Measurements from ENCODE around the gene NNAT. TPM values are rescaled to one million over a fixed set of nuclear protein-coding genes. Genes with fewer than 3 reads are reported as not detected.
"Not testable (repeated sequence)": the region's sequence is repeated elsewhere in the genome, so short reads cannot be mapped to it uniquely, and the experiment has no call there.

Gene NNAT
- total and polyA plus RNA-seq, 4 experiments from 2014 or later: not detected

DNA sequence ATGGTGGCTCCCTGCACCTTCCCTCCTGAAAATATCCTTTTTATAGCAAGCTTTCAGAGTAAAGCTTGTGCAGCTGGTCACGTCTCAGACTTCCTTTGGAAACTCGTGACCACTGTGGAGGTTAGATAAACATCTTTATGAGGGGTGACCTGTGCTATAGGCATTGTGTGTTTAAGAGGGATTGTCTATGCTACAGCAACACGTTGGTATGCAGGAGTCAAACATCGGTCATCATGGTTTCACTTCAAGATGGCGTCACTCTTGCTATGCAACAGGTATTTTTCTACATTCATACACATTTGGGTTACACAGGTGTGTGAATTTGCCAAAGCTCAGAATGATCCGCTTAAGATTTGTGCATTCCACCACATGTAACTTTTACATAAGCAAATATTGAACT is 21.2 kb downstream of the NNAT start:
- intact Hi-C loops (cut with micrococcal nuclease): no loop called here
- POLR2A ChIA-PET (ENCODE audit: partially characterized antibody): interaction anchor here (0.7 to 1.9 kb wide), 2 partner anchors 14 to 1369 kb away, joined by 4 to 5 read pairs; partner anchors contain the start of gene BLCAP

DNA sequence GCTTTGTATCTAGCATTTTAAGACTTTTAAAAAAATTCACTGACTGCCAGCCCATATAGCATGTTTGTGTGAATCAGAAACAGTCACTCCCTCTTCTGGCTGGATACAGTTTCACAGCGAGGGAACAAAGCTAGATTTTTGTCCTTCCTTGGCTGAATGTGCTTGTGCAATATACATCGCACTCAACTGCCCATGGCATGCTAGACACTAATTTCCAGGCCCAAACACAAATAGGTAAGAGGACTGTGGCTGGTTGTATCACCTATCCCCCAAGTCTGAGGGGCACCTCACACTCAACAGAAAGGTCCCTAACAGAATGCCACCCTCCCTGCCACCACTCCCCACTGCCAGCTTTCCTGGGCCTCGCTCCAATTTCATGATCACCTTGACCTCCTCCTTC is 22.8 kb downstream of the NNAT start:
- Histone ChIP-seq H3K27ac (ENCODE audit: low read depth, low read length) (no peak overlapping the region), H3K4me3 (ENCODE audit: low read length in 2 of 2) (no peak overlapping the region), H3K27me3 (ENCODE audit: insufficient read depth, low read length) (no peaks in the 10 kb centered on the region), H3K9me3 (ENCODE audit: control insufficient read depth in 1 of 2, low read length in 2 of 2) (no peaks in the 10 kb centered on the region), H3K36me3 (ENCODE audit: insufficient read depth, low read length) (no peaks in the 10 kb centered on the region), H3K4me1 (ENCODE audit: insufficient read depth, low read length) (no peaks in the 10 kb centered on the region)
- intact Hi-C loops (cut with micrococcal nuclease): no loop called here
- H3K4me3 Mint-ChIP-seq: no peak overlapping the region
- no peaks in the 10 kb centered on the region for H3K4me1 Mint-ChIP-seq
- DNase-seq: no peak
- H3K36me3 Mint-ChIP-seq: no peaks in the 10 kb centered on the region
- CTCF ChIA-PET (ENCODE audit: partially characterized antibody): no interaction called here
- POLR2A ChIA-PET (ENCODE audit: partially characterized antibody): interaction anchor here (1.9 kb wide), 1 partner anchor 16 kb away, joined by 5 read pairs; the partner anchor contains the start of gene BLCAP
- H3K9me3 Mint-ChIP-seq: no peaks in the 10 kb centered on the region
- peaks cover 2 to 5% of the 10 kb centered on the region in 2 donors for H3K27me3 Mint-ChIP-seq
- no peak overlapping the region for H3K27ac Mint-ChIP-seq

More for the DNA sequence above, 21.2 kb downstream of the NNAT start:
- Histone ChIP-seq H3K27me3 (ENCODE audit: insufficient read depth, low read length) (no peaks in the 10 kb centered on the region), H3K36me3 (ENCODE audit: insufficient read depth, low read length) (no peaks in the 10 kb centered on the region), H3K27ac (ENCODE audit: low read depth, low read length) (no peak overlapping the region), H3K4me3 (ENCODE audit: low read length in 2 of 2) (no peak overlapping the region), H3K4me1 (ENCODE audit: insufficient read depth, low read length) (no peaks in the 10 kb centered on the region), H3K9me3 (ENCODE audit: control insufficient read depth in 1 of 2, low read length in 2 of 2) (no peaks in the 10 kb centered on the region)
- DNase-seq: no peak
- H3K27me3 Mint-ChIP-seq: peaks cover 4 to 10% of the 10 kb centered on the region in 2 donors
- CTCF ChIA-PET (ENCODE audit: partially characterized antibody): interaction anchor here (1.4 to 1.6 kb wide), 2 partner anchors 350 to 352 kb away, joined by 3 to 7 read pairs; no protein-coding TSS in a partner anchor
- H3K4me3 Mint-ChIP-seq: no peak overlapping the region
- no peaks in the 10 kb centered on the region for H3K9me3 Mint-ChIP-seq
- no peaks in the 10 kb centered on the region for H3K4me1 Mint-ChIP-seq
- H3K27ac Mint-ChIP-seq: no peak overlapping the region
- H3K36me3 Mint-ChIP-seq: no peaks in the 10 kb centered on the region

DNA sequence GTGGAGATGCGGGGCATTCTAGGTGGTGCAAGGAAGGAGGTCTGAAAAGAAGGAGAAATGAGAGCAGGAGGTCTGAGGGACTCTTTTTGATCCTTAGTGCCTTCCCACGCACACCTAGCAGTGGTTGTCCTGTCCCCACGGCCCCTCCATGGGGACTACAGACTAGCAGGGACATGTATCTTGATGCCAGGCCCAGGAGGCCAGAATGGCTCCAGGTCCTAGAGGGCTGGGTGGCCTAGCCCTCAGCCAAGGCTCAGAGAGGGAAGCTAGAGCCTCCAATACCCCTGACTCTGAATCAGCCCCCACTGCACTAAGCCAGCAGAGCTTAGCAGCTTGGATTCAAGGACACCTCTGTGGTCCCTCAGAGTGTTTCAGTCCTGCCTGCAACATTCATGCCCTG is 23.3 kb downstream of the NNAT start:
- intact Hi-C loops (cut with micrococcal nuclease): no loop called here
- no peaks in the 10 kb centered on the region for H3K27me3 ChIP-seq (ENCODE audit: insufficient read depth, low read length)
- no peak overlapping the region for H3K4me3 Mint-ChIP-seq
- peaks cover 2 to 5% of the 10 kb centered on the region in 2 donors for H3K27me3 Mint-ChIP-seq
- H3K36me3 ChIP-seq (ENCODE audit: insufficient read depth, low read length): no peaks in the 10 kb centered on the region
- H3K4me3 ChIP-seq (ENCODE audit: low read length in 2 of 2): no peak overlapping the region
- no peaks in the 10 kb centered on the region for H3K4me1 Mint-ChIP-seq
- H3K36me3 Mint-ChIP-seq: no peaks in the 10 kb centered on the region
- H3K27ac ChIP-seq (ENCODE audit: low read depth, low read length): no peak overlapping the region
- no peak for DNase-seq
- no peak overlapping the region for H3K27ac Mint-ChIP-seq
- CTCF ChIA-PET (ENCODE audit: partially characterized antibody): no interaction called here
- POLR2A ChIA-PET (ENCODE audit: partially characterized antibody): interaction anchor here (1.9 kb wide), 1 partner anchor 16 kb away, joined by 5 read pairs; the partner anchor contains the start of gene BLCAP
- H3K4me1 ChIP-seq (ENCODE audit: insufficient read depth, low read length): no peaks in the 10 kb centered on the region
- no peaks in the 10 kb centered on the region for H3K9me3 ChIP-seq (ENCODE audit: control insufficient read depth in 1 of 2, low read length in 2 of 2)
- no peaks in the 10 kb centered on the region for H3K9me3 Mint-ChIP-seq

DNA sequence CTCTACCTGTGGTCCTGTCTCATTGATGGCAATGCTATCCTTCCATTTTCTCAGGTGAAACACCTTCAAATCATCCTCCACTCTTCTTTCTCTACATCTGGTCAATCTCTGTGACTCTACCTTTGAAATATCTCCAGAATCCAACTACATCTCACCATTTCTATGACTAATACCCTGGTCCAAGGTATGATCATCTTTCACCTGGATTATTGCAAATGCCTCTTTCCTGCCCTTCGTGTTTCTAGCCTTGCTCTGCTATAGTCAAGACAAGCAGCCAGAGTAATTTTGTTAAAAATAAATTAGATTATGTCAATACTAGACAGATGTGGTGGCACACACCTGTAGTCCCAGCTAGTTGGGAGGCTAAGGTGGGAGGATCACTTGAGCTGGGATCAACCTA is 24.5 kb downstream of the NNAT start:
- intact Hi-C loops (cut with micrococcal nuclease): no loop called here
- H3K27me3 ChIP-seq (ENCODE audit: insufficient read depth, low read length): no peaks in the 10 kb centered on the region
- Mint-ChIP-seq H3K36me3 (no peaks in the 10 kb centered on the region), H3K27ac (peak overlapping the region in 1 of 7 donors; percentile 5), H3K27me3 (peaks cover 2 to 5% of the 10 kb centered on the region in 2 donors), H3K4me1 (no peaks in the 10 kb centered on the region), H3K4me3 (no peak overlapping the region), H3K9me3 (peaks cover 0 to 4% (median 0%) of the 10 kb centered on the region in 8 donors)
- H3K4me3 ChIP-seq (ENCODE audit: low read length in 2 of 2): no peak overlapping the region
- H3K36me3 ChIP-seq (ENCODE audit: insufficient read depth, low read length): no peaks in the 10 kb centered on the region
- ChIA-PET CTCF (ENCODE audit: partially characterized antibody) (no interaction called here), POLR2A (ENCODE audit: partially characterized antibody) (no interaction called here)
- H3K4me1 ChIP-seq (ENCODE audit: insufficient read depth, low read length): no peaks in the 10 kb centered on the region
- DNase-seq: no peak
- H3K27ac ChIP-seq (ENCODE audit: low read depth, low read length): no peak overlapping the region
- H3K9me3 ChIP-seq (ENCODE audit: control insufficient read depth in 1 of 2, low read length in 2 of 2): no peaks in the 10 kb centered on the region

DNA sequence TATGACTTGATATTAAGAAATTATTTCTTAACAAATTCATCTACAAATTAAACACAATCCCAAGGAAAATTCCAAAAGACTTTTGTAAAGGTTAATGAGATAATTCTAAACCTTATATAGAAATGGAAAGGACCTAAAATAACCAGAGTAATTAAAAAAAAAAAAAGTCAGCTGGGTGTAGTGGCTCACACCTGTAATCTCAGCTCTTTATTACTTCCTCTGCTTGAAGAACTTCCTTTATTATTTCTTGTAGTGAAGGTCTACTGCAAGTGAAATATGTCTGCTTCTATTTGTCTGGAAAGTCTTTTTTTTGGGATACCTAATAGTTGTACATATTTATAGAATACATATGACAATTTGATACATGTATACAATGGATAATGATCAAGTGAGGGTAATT is 26.9 kb downstream of the NNAT start:
- Mint-ChIP-seq H3K27me3 (peaks cover 2 to 7% of the 10 kb centered on the region in 2 donors), H3K36me3 (no peaks in the 10 kb centered on the region), H3K4me1 (no peaks in the 10 kb centered on the region), H3K9me3 (peaks cover 0 to 4% (median 0%) of the 10 kb centered on the region in 8 donors), H3K4me3 (no peak overlapping the region), H3K27ac (no peak overlapping the region)
- no peak for DNase-seq
- no peaks in the 10 kb centered on the region for H3K27me3 ChIP-seq (ENCODE audit: insufficient read depth, low read length)
- no peaks in the 10 kb centered on the region for H3K9me3 ChIP-seq (ENCODE audit: control insufficient read depth in 1 of 2, low read length in 2 of 2)
- H3K4me3 ChIP-seq (ENCODE audit: low read length in 2 of 2): no peak overlapping the region
- ChIA-PET POLR2A (ENCODE audit: partially characterized antibody) (no interaction called here), CTCF (ENCODE audit: partially characterized antibody) (interaction anchor here (1.1 to 1.4 kb wide), 2 partner anchors 7 to 12 kb away, joined by 3 read pairs; no protein-coding TSS in a partner anchor)
- H3K4me1 ChIP-seq (ENCODE audit: insufficient read depth, low read length): no peaks in the 10 kb centered on the region
- no peak overlapping the region for H3K27ac ChIP-seq (ENCODE audit: low read depth, low read length)
- no peaks in the 10 kb centered on the region for H3K36me3 ChIP-seq (ENCODE audit: insufficient read depth, low read length)
- intact Hi-C loops (cut with micrococcal nuclease): no loop called here

DNA sequence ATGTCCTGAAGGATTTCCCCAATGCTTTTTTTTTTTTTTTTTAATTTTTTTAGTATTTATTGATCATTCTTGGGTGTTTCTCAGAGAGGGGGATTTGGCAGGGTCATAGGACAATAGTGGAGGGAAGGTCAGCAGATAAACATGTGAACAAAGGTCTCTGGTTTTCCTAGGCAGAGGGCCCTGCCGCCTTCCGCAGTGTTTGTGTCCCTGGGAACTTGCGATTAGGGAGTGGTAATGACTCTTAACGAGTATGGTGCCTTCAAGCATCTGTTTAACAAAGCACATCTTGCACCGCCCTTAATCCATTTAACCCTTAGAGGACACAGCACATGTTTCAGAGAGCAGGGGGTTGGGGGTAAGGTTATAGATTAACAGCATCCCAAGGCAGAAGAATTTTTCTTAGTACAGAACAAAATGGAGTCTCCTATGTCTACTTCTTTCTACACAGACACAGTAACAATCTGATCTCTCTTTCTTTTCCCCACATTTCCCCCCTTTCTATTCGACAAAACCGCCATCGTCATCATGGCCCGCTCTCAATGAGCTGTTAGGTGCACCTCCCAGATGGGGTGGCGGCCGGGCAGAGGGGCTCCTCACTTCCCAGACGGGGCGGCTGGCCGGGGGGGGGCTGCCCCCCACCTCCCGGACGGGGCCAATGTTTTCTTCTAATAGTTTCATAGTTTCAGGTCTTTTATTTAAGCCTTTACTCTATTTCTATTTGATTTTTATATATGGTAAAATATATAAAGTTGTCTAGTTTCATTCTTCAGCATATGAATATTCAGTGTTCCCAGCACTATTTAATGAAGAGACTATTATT is 29.3 kb downstream of the NNAT start:
- not testable (repeated sequence) for H3K9me3 ChIP-seq (ENCODE audit: control insufficient read depth in 1 of 2, low read length in 2 of 2)

DNA sequence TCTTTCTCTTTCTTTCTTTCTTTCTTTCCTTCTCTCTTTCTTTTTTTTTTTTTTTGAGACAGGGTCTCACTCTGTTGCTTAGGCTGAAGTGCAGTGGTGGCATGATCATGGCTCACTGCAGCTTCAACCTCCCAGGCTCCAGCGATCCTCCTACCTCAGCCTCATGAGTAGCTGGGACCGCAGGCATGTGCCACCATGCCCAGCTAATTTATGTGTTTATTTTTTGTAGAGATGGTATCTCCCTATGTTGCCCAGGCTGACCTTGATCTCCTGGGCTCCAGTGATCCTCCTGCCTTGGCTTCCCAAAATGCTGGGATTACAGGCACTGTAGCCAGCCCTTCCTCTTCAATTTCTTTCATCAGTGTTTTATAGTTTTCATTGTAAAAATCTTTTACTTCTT is 30.6 kb downstream of the NNAT start:
- H3K27ac Mint-ChIP-seq: peak overlapping the region in 1 of 7 donors; percentile 32
- H3K4me3 Mint-ChIP-seq; POLR2A ChIA-PET (ENCODE audit: partially characterized antibody); DNase-seq; intact Hi-C loops (cut with micrococcal nuclease); H3K4me3 ChIP-seq (ENCODE audit: low read length in 2 of 2); H3K9me3 Mint-ChIP-seq; H3K4me1 ChIP-seq (ENCODE audit: insufficient read depth, low read length); H3K27me3 ChIP-seq (ENCODE audit: insufficient read depth, low read length); H3K9me3 ChIP-seq (ENCODE audit: control insufficient read depth in 1 of 2, low read length in 2 of 2); H3K36me3 Mint-ChIP-seq; H3K36me3 ChIP-seq (ENCODE audit: insufficient read depth, low read length); CTCF ChIA-PET (ENCODE audit: partially characterized antibody); H3K4me1 Mint-ChIP-seq; H3K27ac ChIP-seq (ENCODE audit: low read depth, low read length); H3K27me3 Mint-ChIP-seq: not testable (repeated sequence)

More for the DNA sequence above, 29.3 kb downstream of the NNAT start:
- POLR2A ChIA-PET (ENCODE audit: partially characterized antibody); H3K27ac Mint-ChIP-seq; H3K4me1 Mint-ChIP-seq; H3K27me3 ChIP-seq (ENCODE audit: insufficient read depth, low read length); intact Hi-C loops (cut with micrococcal nuclease); CTCF ChIA-PET (ENCODE audit: partially characterized antibody); H3K27me3 Mint-ChIP-seq; H3K36me3 ChIP-seq (ENCODE audit: insufficient read depth, low read length); H3K36me3 Mint-ChIP-seq; H3K9me3 Mint-ChIP-seq; H3K4me3 ChIP-seq (ENCODE audit: low read length in 2 of 2); H3K4me1 ChIP-seq (ENCODE audit: insufficient read depth, low read length); H3K27ac ChIP-seq (ENCODE audit: low read depth, low read length); H3K4me3 Mint-ChIP-seq; DNase-seq: not testable (repeated sequence)
